BLaER1 treated with 17β-estradiol and CSF1 and Interleukin-3, amounts not matched to agents 10 nM and 100 nM (cell line): ENCODE results near the gene PLA2G1B.

ENCODE experiments used
- H3K27ac ChIP-seq, 11 experiments: shearing (Covaris generic); formaldehyde crosslinking; 2 replicates each; pipeline ENCODE4 v1.8.1; 2022
- H3K27me3 ChIP-seq, 11 experiments: shearing (Covaris generic); formaldehyde crosslinking; 2 replicates each; pipeline ENCODE4 v1.8.1; 2022
- H3K36me3 ChIP-seq, 11 experiments: shearing (Covaris generic); formaldehyde crosslinking; 2 replicates each; pipeline ENCODE4 v1.8.1; 2022
- H3K4me1 ChIP-seq, 10 experiments: shearing (Covaris generic); formaldehyde crosslinking; 2 replicates each; pipeline ENCODE4 v1.8.1; 2022
- H3K4me2 ChIP-seq, 11 experiments: shearing (Covaris generic); formaldehyde crosslinking; 2 replicates each; pipeline ENCODE4 v1.8.1; 2022
- H3K4me3 ChIP-seq, 10 experiments: shearing (Covaris generic); formaldehyde crosslinking; 2 replicates each; pipeline ENCODE4 v1.8.1; 2022
- H3K9ac ChIP-seq, 11 experiments: shearing (Covaris generic); formaldehyde crosslinking; 2 replicates each; pipeline ENCODE4 v1.8.1; 2022
- H3K9me3 ChIP-seq, 11 experiments: shearing (Covaris generic); formaldehyde crosslinking; replicated peaks in 1 of 11; 2 replicates each; pipeline ENCODE4 v1.8.1; 2022
- H4K20me1 ChIP-seq, 11 experiments: shearing (Covaris generic); formaldehyde crosslinking; 2 replicates each; pipeline ENCODE4 v1.8.1; 2022
- Cebpa-rat ChIP-seq, 11 experiments: shearing (Covaris generic); IDR thresholded peaks; 2 replicates each; pipeline ENCODE4 v1.8.1; 2022

Gene PLA2G1B

DNA sequence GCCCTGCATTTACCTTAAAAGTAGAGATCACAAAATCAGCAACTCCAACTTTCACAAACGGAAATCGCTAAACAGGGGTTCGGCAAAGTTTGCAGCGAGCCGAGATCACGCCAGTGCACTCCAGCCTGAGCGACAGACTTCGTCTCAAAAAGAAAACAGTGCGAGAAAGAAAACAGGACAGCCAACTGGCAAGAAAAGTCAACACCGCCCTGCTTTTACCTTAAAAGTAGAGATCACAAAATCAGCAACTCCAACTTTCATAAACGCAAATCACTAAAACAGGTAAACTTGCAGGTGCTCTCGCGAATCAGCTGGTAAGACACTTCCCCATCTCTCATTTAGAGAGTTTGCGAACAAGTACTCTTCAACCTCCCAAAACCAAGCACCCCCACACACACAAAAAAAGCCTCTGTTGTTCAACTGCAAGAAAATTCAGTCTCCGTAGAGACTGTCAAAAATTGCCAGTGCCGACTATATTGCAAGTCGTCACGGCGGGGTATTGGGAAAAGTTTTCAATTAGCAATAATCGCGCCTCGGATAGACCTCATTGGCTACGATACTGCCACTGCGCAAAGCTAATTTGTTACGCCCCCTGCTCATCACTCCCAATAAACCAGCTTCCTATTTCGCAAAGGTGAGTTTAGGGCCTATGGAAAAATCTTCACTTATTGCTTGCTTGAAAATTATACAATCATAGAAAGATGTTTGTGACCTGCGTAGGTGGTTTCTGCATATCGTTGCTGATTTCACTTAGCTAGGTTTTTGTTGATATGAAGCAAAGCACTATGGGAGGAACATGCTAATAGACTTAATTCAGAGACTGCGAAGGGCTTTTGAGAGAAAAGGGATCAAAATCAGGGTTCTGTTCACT, 34.7 kb downstream of the PLA2G1B start, which contains the start of gene RNU4-1:
Gene RNU4-1, minus strand, starts transcription at position 577 of the 871 bp plus-strand sequence.
- Histone ChIP-seq H3K27me3 (no peaks in the 10 kb centered on the region), H3K9me3 (no peaks in the 10 kb centered on the region), H3K36me3 (no peaks in the 10 kb centered on the region), H3K4me1 (peaks cover 19 to 33% (median 21%) of the 10 kb centered on the region in 10 experiments), H3K4me3 (peak within 1 kb of the TSS; percentile 60 to 77 (median 70)), H3K9ac (peak within 1 kb of the TSS; percentile 94 to 100 (median 98)), H3K4me2 (peak within 1 kb of the TSS; percentile 77 to 97 (median 93)), H4K20me1 (peaks cover 0 to 8% (median 0%) of the 10 kb centered on the region in 11 experiments; a peak in 1 of 22 replicates), H3K27ac (peak within 1 kb of the TSS; percentile 97 to 100 (median 99))
- peak in 3 of 11 experiments; percentile 26 to 78 (median 65); a peak in 3 of 22 replicates for TF ChIP-seq Cebpa-rat (IDR thresholded peaks at IDR 0.05)

DNA sequence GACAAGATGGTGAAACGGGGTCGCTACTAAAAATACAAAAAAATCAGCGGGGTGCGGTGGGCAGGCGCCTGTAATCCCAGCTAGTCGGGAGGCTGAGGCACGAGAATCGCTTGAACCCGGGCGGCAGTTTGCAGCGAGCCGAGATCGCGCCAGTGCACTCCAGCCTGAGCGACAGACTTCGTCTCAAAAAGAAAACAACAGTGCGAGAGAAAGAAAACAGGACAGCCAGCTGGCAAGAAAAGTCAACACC, 35.2 kb downstream of the PLA2G1B start:
- peaks cover 0 to 8% (median 0%) of the 10 kb centered on the region in 11 experiments; a peak in 1 of 22 replicates for H4K20me1 ChIP-seq

DNA sequence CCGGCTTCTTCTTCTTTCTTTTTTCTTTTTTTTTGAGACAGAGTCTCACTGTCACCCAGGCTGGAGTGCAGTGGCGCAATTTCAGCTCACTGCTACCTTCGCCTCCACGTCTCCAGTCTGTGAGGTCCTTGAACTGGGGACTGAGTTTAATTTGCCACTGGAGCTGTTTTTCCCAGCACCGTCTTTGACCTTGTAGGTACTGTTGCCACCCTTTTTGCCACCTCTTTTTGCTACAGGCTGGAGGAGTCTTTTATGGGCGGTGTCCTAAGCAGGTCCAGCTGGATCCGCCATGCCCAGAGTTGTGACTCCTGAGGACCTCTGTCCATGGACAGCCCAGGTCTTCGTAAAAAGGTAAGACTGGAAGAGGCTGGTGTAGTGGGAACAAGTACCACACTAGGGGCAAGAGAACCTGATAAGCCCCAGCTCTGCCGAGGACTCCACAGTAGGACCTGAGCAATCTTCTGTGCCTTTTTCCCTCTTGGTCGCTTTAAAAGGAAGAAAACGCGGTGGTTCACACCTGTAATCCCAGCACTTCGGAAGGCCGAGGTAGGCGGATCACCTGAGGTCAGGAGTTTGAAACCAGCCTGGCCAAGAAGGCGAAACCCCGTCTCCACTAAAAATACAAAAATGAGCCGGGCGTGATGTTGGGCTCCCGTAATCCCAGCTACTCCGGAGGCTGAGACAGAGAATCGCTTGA, 36.8 kb downstream of the PLA2G1B start:
- H3K27ac ChIP-seq = peak overlapping the region; percentile 60 to 100 (median 99); a peak in 21 of 22 replicates
- H3K4me1 ChIP-seq = peaks cover 20 to 43% (median 35%) of the 10 kb centered on the region in 10 experiments
- H3K4me3 ChIP-seq = peak overlapping the region; percentile 24 to 71 (median 50); a peak in 18 of 20 replicates
- H3K9ac ChIP-seq = peak overlapping the region; percentile 73 to 100 (median 96)
- H3K36me3 ChIP-seq = no peaks in the 10 kb centered on the region
- H4K20me1 ChIP-seq = peaks cover 0 to 8% (median 0%) of the 10 kb centered on the region in 11 experiments; a peak in 1 of 22 replicates
- peak overlapping the region; percentile 71 to 93 (median 87) for H3K4me2 ChIP-seq
- H3K9me3 ChIP-seq = no peaks in the 10 kb centered on the region
- no peak for TF ChIP-seq Cebpa-rat (IDR thresholded peaks at IDR 0.05)
- no peaks in the 10 kb centered on the region for H3K27me3 ChIP-seq

More for the DNA sequence above, 35.2 kb downstream of the PLA2G1B start:
- H3K9ac ChIP-seq = peak overlapping the region; percentile 94 to 100 (median 98)
- peaks cover 19 to 33% (median 22%) of the 10 kb centered on the region in 10 experiments for H3K4me1 ChIP-seq
- H3K27ac ChIP-seq = peak overlapping the region; percentile 97 to 100 (median 99)
- H3K4me2 ChIP-seq = peak overlapping the region; percentile 77 to 97 (median 93)
- peak overlapping the region; percentile 60 to 77 (median 70) for H3K4me3 ChIP-seq
- no peaks in the 10 kb centered on the region for H3K36me3 ChIP-seq
- TF ChIP-seq Cebpa-rat (IDR thresholded peaks at IDR 0.05) = no peak
- H3K27me3 ChIP-seq = no peaks in the 10 kb centered on the region
- H3K9me3 ChIP-seq = no peaks in the 10 kb centered on the region

DNA sequence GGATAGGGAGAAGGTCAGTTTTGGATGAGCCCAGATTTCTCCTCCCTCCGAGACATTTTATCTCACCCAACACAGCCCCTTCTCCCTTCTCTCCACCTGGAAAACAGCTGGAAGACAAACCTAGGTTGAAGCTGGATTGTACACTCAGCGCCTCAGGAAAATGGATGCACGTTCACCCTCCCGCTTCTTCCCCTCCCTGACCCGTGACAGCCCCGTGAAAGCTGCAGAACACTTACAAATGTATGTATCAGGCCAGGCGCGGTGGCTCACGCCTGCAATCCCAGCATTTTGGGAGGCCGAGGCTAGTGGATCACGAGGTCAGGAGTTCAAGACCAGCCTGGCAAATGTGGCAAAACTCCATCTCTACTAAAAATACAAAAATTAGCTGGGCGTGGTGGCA, 40.1 kb downstream of the PLA2G1B start:
- Histone ChIP-seq H3K4me3 (no peak overlapping the region), H3K9me3 (no peaks in the 10 kb centered on the region), H3K27ac (no peak overlapping the region), H3K4me2 (peak overlapping the region in 2 of 11 experiments; percentile 24 to 29; a peak in 2 of 22 replicates), H3K27me3 (no peaks in the 10 kb centered on the region), H4K20me1 (peaks cover 0 to 8% (median 0%) of the 10 kb centered on the region in 11 experiments; a peak in 1 of 22 replicates), H3K36me3 (no peaks in the 10 kb centered on the region), H3K9ac (no peak overlapping the region), H3K4me1 (peaks cover 20 to 38% (median 31%) of the 10 kb centered on the region in 10 experiments)
- no peak for TF ChIP-seq Cebpa-rat (IDR thresholded peaks at IDR 0.05)

DNA sequence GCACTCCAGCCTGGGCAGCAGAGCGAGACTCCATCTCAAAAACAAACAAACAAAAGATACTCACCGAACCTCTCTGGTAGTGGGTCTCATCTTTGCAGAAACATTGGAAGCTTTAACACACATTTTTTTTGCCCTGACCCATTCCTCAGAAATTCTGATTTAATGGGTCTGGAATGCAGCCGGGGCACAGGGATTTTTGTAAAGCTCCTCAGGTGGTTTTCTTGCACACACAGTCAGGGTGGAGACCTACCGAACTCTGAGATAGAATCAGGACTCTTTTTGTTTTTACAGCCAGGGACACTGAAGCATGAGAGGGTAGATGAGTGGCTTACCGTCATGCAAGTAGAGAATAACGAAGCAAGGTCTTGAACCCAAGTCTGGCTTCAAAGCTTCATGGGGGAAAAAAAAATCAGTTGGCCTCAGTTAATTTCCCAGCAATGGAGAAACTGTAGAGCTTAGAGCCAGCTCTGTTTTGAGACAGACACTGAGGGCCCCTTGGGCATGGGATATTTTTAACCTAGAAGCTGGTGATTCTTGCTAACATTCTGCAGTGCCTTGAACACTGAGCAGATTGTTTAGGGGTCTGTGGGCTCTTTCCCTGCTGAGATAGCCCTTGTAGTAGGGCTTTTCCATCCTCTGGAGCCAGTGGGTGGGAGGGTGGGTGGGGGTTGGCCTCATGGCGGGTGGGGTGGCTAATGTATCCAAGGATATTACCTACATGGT, 40.6 kb downstream of the PLA2G1B start:
- H3K27ac ChIP-seq = no peak overlapping the region
- no peaks in the 10 kb centered on the region for H3K27me3 ChIP-seq
- H3K9ac ChIP-seq = peak overlapping the region in 2 of 11 experiments; percentile 27 to 39; a peak in 1 of 22 replicates
- TF ChIP-seq Cebpa-rat (IDR thresholded peaks at IDR 0.05) = no peak
- peaks cover 20 to 38% (median 31%) of the 10 kb centered on the region in 10 experiments for H3K4me1 ChIP-seq
- H3K4me2 ChIP-seq = peak overlapping the region in 8 of 11 experiments; percentile 18 to 52 (median 47); a peak in 10 of 22 replicates
- H3K4me3 ChIP-seq = no peak overlapping the region
- no peaks in the 10 kb centered on the region for H3K36me3 ChIP-seq
- peaks cover 0 to 8% (median 0%) of the 10 kb centered on the region in 11 experiments; a peak in 1 of 22 replicates for H4K20me1 ChIP-seq
- peaks cover 0 to 5% (median 0%) of the 10 kb centered on the region in 11 experiments; a peak in 1 of 22 replicates for H3K9me3 ChIP-seq

DNA sequence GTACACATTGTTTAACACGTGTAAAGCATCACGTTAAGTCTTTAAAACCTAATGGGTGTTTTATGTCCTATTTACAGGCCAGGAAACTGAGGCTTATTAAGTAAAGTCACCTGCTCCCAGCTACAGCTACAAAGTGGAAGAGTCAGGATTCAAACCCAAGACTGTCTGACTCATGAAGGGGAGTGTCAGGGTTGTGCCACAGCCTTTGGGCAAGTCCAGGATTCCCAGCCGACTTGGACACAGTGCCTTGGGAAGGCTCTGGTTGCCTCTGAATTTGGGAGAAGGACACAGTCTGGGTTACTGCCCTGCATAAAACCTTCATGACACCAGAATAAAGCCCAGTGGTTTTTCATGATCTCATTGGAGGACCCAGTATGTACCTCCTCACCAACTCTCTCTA, 43.2 kb downstream of the PLA2G1B start:
- no peak overlapping the region for H3K4me3 ChIP-seq
- H3K4me1 ChIP-seq = peaks cover 3 to 20% (median 13%) of the 10 kb centered on the region in 10 experiments; a peak in 17 of 20 replicates
- no peak overlapping the region for H3K27ac ChIP-seq
- H4K20me1 ChIP-seq = no peaks in the 10 kb centered on the region
- H3K27me3 ChIP-seq = no peaks in the 10 kb centered on the region
- H3K9me3 ChIP-seq = peaks cover 0 to 6% (median 0%) of the 10 kb centered on the region in 11 experiments; a peak in 5 of 22 replicates
- no peak overlapping the region for H3K9ac ChIP-seq
- no peak overlapping the region for H3K4me2 ChIP-seq
- no peaks in the 10 kb centered on the region for H3K36me3 ChIP-seq
- no peak for TF ChIP-seq Cebpa-rat (IDR thresholded peaks at IDR 0.05)

DNA sequence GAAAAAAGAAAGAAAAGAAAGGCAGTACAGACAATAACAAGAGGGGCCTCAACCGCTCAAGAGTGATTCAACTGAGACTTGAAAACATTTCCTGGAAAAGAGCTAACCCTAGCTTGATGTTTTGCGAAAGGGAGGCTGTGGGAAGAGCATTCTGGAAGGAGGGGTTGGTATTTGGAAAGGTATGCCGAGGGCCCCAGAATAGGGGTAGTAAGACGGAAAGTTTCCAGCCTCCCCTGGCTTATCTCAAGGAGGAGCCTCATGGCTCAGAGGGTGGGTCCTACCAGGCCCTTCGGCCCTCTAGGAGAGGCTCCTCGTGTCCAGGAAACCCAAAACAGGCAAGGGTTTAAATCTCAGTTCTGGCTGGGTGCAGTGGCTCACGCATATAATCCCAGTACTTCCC, 44.3 kb downstream of the PLA2G1B start:
- no peak for TF ChIP-seq Cebpa-rat (IDR thresholded peaks at IDR 0.05)
- H4K20me1 ChIP-seq = no peaks in the 10 kb centered on the region
- H3K27ac ChIP-seq = no peak overlapping the region
- H3K9me3 ChIP-seq = peaks cover 4 to 15% (median 7%) of the 10 kb centered on the region in 11 experiments
- H3K9ac ChIP-seq = no peak overlapping the region
- peaks cover 0 to 19% (median 12%) of the 10 kb centered on the region in 10 experiments; a peak in 10 of 20 replicates for H3K4me1 ChIP-seq
- no peaks in the 10 kb centered on the region for H3K27me3 ChIP-seq
- H3K4me3 ChIP-seq = no peak overlapping the region
- H3K36me3 ChIP-seq = no peaks in the 10 kb centered on the region
- H3K4me2 ChIP-seq = no peak overlapping the region
